Brain microvascular endothelial cell (primary cell): ENCODE data around the gene STRIT1.

Experiments
- DNase-seq: peaks from one replicate; pipeline ENCODE4 v3.0.0-alpha.2; 2020
- H3K27ac ChIP-seq: fragments of 250-450 bp; sonication (Bioruptor Pico); 2 replicates; pipeline ENCODE4 v1.5.1; 2020; ENCODE audit warnings: mild to moderate bottlenecking, moderate library complexity
- H3K27me3 ChIP-seq: fragments of 250-450 bp; sonication (Bioruptor Pico); replicated peaks from 2 replicates; pipeline ENCODE4 v1.5.1; 2020; ENCODE audit warnings: mild to moderate bottlenecking
- H3K36me3 ChIP-seq: fragments of 250-450 bp; sonication (Bioruptor Pico); replicated peaks from 2 replicates; pipeline ENCODE4 v1.5.1; 2020; ENCODE audit warnings: mild to moderate bottlenecking
- H3K4me3 ChIP-seq: 2 replicates; pipeline ENCODE4 v1.5.1; 2011; ENCODE audit warnings: low read depth, mild to moderate bottlenecking, control low read depth, low read length, moderate library complexity
- in situ Hi-C: cut with HindIII; loops from 2 replicates; pipeline ENCODE4 v1.10.0; 2017; ENCODE audit warnings: low sequenced_read_pairs, low pct_ligation_motif_present
- TF ChIP-seq, protein P1 (sequence below): IDR thresholded peaks from 2 replicates; pipeline ENCODE4 v1.5.1; 2011; ENCODE audit warnings: low read depth, mild to moderate bottlenecking, moderate library complexity, low read length, control low read depth, inconsistent platforms; ENCODE audit errors: missing control alignments

STRIT1 gene

DNA sequence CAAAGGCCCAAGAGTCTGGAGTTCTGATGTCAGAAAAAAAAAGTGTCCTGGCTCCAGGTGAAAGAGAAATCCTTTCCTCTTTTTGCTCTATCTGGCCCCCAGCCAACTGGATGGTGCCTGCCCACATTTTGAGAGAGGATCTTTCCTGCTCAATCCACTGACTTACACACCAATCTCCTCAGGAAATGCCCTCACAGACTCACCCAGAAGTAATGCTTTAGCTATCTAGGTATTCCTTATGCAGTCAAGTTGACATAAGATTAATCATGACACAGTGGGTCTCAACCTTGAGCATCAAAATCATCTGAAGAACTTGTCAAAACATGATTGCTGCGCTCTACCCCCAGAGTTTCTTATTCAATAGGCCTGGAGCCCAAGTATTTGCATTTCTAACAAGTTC, 31.2 kb downstream of the STRIT1 start:
- TF ChIP-seq, protein P1, sequence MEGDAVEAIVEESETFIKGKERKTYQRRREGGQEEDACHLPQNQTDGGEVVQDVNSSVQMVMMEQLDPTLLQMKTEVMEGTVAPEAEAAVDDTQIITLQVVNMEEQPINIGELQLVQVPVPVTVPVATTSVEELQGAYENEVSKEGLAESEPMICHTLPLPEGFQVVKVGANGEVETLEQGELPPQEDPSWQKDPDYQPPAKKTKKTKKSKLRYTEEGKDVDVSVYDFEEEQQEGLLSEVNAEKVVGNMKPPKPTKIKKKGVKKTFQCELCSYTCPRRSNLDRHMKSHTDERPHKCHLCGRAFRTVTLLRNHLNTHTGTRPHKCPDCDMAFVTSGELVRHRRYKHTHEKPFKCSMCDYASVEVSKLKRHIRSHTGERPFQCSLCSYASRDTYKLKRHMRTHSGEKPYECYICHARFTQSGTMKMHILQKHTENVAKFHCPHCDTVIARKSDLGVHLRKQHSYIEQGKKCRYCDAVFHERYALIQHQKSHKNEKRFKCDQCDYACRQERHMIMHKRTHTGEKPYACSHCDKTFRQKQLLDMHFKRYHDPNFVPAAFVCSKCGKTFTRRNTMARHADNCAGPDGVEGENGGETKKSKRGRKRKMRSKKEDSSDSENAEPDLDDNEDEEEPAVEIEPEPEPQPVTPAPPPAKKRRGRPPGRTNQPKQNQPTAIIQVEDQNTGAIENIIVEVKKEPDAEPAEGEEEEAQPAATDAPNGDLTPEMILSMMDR: no peak
- no peak for DNase-seq
- no peaks in the 10 kb centered on the region for H3K36me3 ChIP-seq
- no peak overlapping the region for H3K27ac ChIP-seq
- H3K27me3 ChIP-seq: no peaks in the 10 kb centered on the region
- no peak overlapping the region for H3K4me3 ChIP-seq
- in situ Hi-C loops: no loop called here

DNA sequence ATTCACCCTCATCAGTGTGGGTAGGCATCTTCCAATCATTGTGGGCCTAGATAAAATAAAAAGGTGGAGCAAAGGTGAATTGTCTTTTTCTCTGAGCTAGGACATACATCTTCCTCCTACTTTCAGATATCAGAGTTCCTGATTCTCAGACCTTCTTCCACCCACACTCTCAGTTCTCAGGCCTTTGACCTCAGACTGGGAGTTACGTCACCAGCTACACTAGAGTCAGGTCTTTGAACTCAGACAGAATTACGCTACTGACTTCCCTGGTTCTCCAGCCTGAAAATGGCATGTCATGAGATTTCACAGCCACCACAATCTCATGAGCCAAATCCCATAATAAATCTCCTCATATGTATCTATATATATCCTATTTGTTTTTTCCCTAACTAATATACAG, 39.0 kb downstream of the STRIT1 start:
- H3K36me3 ChIP-seq: no peaks in the 10 kb centered on the region
- no peak overlapping the region for H3K4me3 ChIP-seq
- in situ Hi-C loops: no loop called here
- no peaks in the 10 kb centered on the region for H3K27me3 ChIP-seq
- DNase-seq: no peak
- TF ChIP-seq, protein P1: no peak
- no peak overlapping the region for H3K27ac ChIP-seq

DNA sequence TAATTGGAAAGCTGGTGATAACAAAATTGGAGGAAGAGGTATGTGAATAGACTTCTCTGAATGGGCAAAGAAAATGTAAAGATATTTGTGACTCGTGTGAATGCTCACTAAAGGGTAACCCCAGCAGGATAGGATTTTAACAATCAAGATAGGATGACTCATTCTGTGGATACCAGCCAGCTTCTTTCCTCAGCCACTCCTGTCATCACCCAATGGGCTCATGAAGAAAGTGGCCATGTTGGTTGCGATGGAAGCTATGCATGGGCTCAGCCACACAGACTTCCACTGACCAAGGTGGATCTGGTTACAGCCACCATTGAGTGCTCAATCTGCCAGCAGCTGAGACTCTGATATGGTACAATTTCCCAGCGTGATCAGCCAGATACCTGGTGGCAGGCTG, 40.9 kb downstream of the STRIT1 start:
- TF ChIP-seq, protein P1: no peak

DNA sequence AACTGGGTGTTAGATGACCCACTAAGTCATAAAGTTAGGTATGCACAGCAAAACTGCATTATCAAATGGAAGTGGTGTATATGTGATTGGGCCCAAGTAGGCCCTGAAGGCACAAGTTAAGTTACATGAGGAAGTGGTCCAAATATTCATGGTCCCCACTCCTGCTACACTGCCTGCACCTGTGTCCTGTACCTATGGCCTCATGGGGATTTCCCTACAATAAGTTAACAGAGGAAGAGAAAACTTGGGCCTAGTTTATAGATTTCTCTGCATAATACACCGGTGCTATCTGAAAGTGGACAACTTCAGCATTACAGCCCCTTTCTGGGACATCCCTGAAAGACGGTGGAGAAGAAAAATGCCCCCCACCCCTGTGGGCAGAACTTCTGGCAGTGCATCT, 41.5 kb downstream of the STRIT1 start:
- in situ Hi-C loops: no loop called here
- H3K27me3 ChIP-seq: no peaks in the 10 kb centered on the region
- no peaks in the 10 kb centered on the region for H3K36me3 ChIP-seq
- no peak for DNase-seq
- H3K4me3 ChIP-seq: no peak overlapping the region
- H3K27ac ChIP-seq: no peak overlapping the region
- TF ChIP-seq, protein P1: no peak

More for the DNA sequence above, 40.9 kb downstream of the STRIT1 start:
- Histone ChIP-seq H3K27ac (no peak overlapping the region), H3K27me3 (no peaks in the 10 kb centered on the region), H3K4me3 (no peak overlapping the region), H3K36me3 (no peaks in the 10 kb centered on the region)
- in situ Hi-C loops: no loop called here
- peak; percentile 79 for DNase-seq

DNA sequence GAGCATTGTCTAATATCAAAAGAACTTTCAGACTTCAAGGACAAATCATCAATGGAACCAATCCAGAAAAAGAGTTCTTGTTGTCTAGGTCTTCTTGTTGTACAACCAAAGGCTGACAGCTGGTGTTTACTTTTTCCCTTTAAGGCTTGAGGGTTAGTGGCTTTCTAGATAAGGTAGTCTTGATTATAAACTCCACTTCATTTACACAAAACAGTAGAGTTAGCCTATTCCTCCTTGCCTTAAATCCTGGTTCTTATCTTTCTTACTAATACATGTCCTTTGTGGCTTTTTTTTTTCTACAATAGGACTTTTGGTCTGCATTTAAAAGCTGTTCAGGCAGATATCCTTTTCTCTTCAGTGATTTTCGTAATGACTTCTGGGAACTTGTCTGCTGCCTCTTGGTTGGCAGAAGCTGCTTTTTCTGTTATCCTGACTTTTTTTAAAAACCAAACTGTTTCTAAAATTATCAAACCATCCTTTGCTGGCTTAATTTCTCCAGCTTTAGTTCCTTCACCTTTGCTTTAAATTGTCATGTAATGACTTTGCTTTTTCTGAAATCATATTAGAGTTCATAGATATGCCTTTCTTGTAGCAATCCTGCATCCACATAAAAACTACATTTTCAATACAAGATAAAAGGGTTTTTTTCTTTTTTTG, 44.8 kb downstream of the STRIT1 start:
- H3K27me3 ChIP-seq: no peaks in the 10 kb centered on the region
- in situ Hi-C loops: no loop called here
- DNase-seq: no peak
- H3K4me3 ChIP-seq: no peak overlapping the region
- no peaks in the 10 kb centered on the region for H3K36me3 ChIP-seq
- H3K27ac ChIP-seq: no peak overlapping the region
- TF ChIP-seq, protein P1: no peak

DNA sequence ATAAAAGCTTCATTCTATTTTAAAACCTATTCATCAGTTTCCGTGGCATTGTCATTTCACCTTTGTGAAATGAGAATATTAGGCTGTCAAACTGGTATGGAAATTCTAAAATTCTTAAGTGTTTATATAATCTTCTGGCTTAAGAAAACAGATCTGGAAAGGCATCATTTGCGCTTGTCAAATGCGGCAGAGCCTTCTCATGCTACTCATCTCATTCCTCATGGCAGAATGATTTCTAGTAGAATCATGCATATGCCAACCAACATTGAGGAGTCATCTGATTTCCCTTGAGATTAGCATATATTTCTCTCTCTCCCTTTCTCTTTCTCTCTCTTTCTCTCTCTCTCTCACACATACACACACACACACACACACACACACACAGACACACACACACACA, 48.8 kb downstream of the STRIT1 start:
- in situ Hi-C loops: no loop called here
- no peak overlapping the region for H3K27ac ChIP-seq
- no peak for DNase-seq
- TF ChIP-seq, protein P1: no peak
- no peaks in the 10 kb centered on the region for H3K27me3 ChIP-seq
- no peaks in the 10 kb centered on the region for H3K36me3 ChIP-seq
- H3K4me3 ChIP-seq: no peak overlapping the region
